Neural cell (in vitro differentiated cells): ENCODE results near the gene AGFG1. TPM values are rescaled to one million over a fixed set of nuclear protein-coding genes. Genes with fewer than 3 reads are reported as not detected.

Experiments used
- H2AFZ ChIP-seq: fragments of 200-600, 300-800 bp; sonication (generic), shearing (Covaris generic); 2 replicates; pipeline ENCODE4 v1.6.0; 2014; ENCODE audit warnings: low read depth, mild to moderate bottlenecking, antibody characterized with exemption, low read length, moderate library complexity
- H3F3A ChIP-seq: fragments of 200-600 bp; shearing (Covaris generic); 2 replicates; pipeline ENCODE4 v1.6.1; 2016; ENCODE audit warnings: mild to moderate bottlenecking, moderate library complexity, mixed read lengths, antibody characterized with exemption, low read length; ENCODE audit not compliant: insufficient read depth, poor library complexity, severe bottlenecking
- H3K27ac ChIP-seq: fragments of 200-600, 300-800 bp; sonication (generic), shearing (Covaris generic); 2 replicates; pipeline ENCODE4 v1.5.1; 2014; ENCODE audit warnings: mild to moderate bottlenecking, low read length, moderate library complexity
- H3K27me3 ChIP-seq: fragments of 300-800, 200-600 bp; sonication (generic), shearing (Covaris generic); 2 replicates; pipeline ENCODE4 v1.6.0; 2014; ENCODE audit warnings: mild to moderate bottlenecking, low read depth, low read length, moderate library complexity; ENCODE audit not compliant: insufficient read depth
- H3K36me3 ChIP-seq: fragments of 300-800, 200-600 bp; sonication (generic), shearing (Covaris generic); 2 replicates; pipeline ENCODE4 v1.5.1; 2014; ENCODE audit warnings: mild to moderate bottlenecking, antibody characterized with exemption, low read length, moderate library complexity; ENCODE audit not compliant: insufficient read depth
- H3K4me2 ChIP-seq: fragments of 300-800, 200-600 bp; sonication (generic), shearing (Covaris generic); 2 replicates; pipeline ENCODE4 v1.6.0; 2014; ENCODE audit warnings: mild to moderate bottlenecking, low read length
- H3K4me3 ChIP-seq: fragments of 300-800, 200-600 bp; sonication (generic), shearing (Covaris generic); 2 replicates; pipeline ENCODE4 v1.5.1; 2014; ENCODE audit warnings: mild to moderate bottlenecking, low read length, moderate library complexity
- H3K79me2 ChIP-seq: fragments of 200-600 bp; shearing (Covaris generic); replicated peaks from 2 replicates; pipeline ENCODE4 v1.6.0; 2014; ENCODE audit warnings: mild to moderate bottlenecking, low read length, moderate library complexity; ENCODE audit not compliant: insufficient read depth
- H3K9ac ChIP-seq: fragments of 300-800, 200-600 bp; sonication (generic), shearing (Covaris generic); 2 replicates; pipeline ENCODE4 v1.6.1; 2016; ENCODE audit warnings: mild to moderate bottlenecking, low read length, mixed read lengths
- H3K9me2 ChIP-seq: fragments of 200-600 bp; shearing (Covaris generic); 2 replicates; pipeline ENCODE4 v1.6.1; 2016; ENCODE audit warnings: mild to moderate bottlenecking, low read length, mixed read lengths; ENCODE audit not compliant: insufficient read depth
- H3K9me3 ChIP-seq: fragments of 200-600, 300-800 bp; sonication (generic), shearing (Covaris generic); 2 replicates; pipeline ENCODE4 v1.6.1; 2016; ENCODE audit warnings: mild to moderate bottlenecking, mixed run types, low read length, moderate library complexity, mixed read lengths
- H4K20me1 ChIP-seq: fragments of 200-600 bp; shearing (Covaris generic); 2 replicates; pipeline ENCODE4 v1.6.1; 2016; ENCODE audit warnings: mild to moderate bottlenecking, mixed run types; ENCODE audit not compliant: insufficient read depth
- EP300 ChIP-seq: fragments of 450-650 bp; conservative IDR thresholded peaks from 2 replicates; pipeline ENCODE4 v1.6.1; 2014; ENCODE audit warnings: antibody characterized with exemption, mild to moderate bottlenecking, moderate library complexity; ENCODE audit not compliant: poor library complexity, severe bottlenecking
- EZH2 ChIP-seq: fragments of 200-600, 300-800 bp; shearing (Covaris generic), sonication (generic); IDR thresholded peaks from 2 replicates; pipeline ENCODE4 v1.6.1; 2014; ENCODE audit warnings: antibody characterized with exemption, low read length, borderline replicate concordance, mild to moderate bottlenecking; ENCODE audit not compliant: insufficient read depth, poor library complexity, severe bottlenecking
- MXI1 ChIP-seq: fragments of 450-650 bp; conservative IDR thresholded peaks from 2 replicates; pipeline ENCODE4 v1.6.1; 2014; ENCODE audit warnings: antibody characterized with exemption, mild to moderate bottlenecking; ENCODE audit not compliant: poor library complexity, severe bottlenecking
- POLR2AphosphoS5 ChIP-seq: IDR thresholded peaks from 2 replicates; pipeline ENCODE4 v1.6.1; 2012
- RAD21 ChIP-seq: fragments of 450-650 bp; conservative IDR thresholded peaks from 2 replicates; pipeline ENCODE4 v1.6.1; 2014; ENCODE audit warnings: antibody characterized with exemption, mild to moderate bottlenecking, moderate library complexity
- SMC3 ChIP-seq: fragments of 450-650 bp; conservative IDR thresholded peaks from 2 replicates; pipeline ENCODE4 v1.6.1; 2014; ENCODE audit warnings: antibody characterized with exemption, mild to moderate bottlenecking, moderate library complexity; ENCODE audit not compliant: poor library complexity
- TAF1 ChIP-seq: IDR thresholded peaks from 2 replicates; pipeline ENCODE4 v1.6.1; 2012; ENCODE audit warnings: low read depth
- polyA plus RNA-seq: library from polyadenylated mRNA; depleted of rRNA; stranded (reverse); fragments of >200 nt; gene quantifications from 2 replicates; pipeline ENCODE4 v1.2.3, GENCODE V29; 2014
- TF ChIP-seq, protein P1 (sequence below): IDR thresholded peaks from 2 replicates; pipeline ENCODE4 v1.6.1; 2012; ENCODE audit warnings: borderline replicate concordance
- TF ChIP-seq, protein P2 (sequence below): fragments of 450-650 bp; IDR thresholded peaks from 2 replicates; pipeline ENCODE4 v1.5.1; 2014; ENCODE audit warnings: antibody characterized with exemption, mild to moderate bottlenecking, moderate library complexity; ENCODE audit not compliant: poor library complexity, severe bottlenecking

AGFG1 gene
- polyA plus RNA-seq, 1 donor from 2014 or later: 106 TPM

DNA sequence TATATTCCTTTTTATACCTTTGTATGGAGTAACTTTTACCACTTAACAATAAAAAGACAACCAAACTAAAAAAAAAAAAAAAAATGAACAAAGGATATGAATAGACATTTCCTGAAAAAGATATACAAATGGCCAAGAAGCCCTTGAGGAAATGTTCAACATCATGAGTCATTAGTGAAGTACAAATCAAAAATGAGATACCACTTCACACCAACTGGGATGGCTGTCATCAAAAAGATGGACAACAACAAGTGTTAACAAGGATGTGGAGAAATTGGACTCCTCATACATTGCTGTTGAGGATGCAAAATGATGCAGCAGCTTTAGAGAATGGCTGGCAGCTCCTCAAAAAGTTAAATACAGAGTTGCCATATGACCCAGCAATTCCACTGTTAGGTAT is 104.2 kb downstream of the AGFG1 start:
- H3K27me3 ChIP-seq: no peaks in the 10 kb centered on the region
- H3K4me3 ChIP-seq: no peak overlapping the region
- H3K79me2 ChIP-seq: no peaks in the 10 kb centered on the region
- H3K9me3 ChIP-seq: no peaks in the 10 kb centered on the region
- no peak overlapping the region for H3K9ac ChIP-seq
- no peak overlapping the region for H3K4me2 ChIP-seq
- TF ChIP-seq EZH2 (no peak), EP300 (no peak), RAD21 (no peak)
- TF ChIP-seq, protein P1, sequence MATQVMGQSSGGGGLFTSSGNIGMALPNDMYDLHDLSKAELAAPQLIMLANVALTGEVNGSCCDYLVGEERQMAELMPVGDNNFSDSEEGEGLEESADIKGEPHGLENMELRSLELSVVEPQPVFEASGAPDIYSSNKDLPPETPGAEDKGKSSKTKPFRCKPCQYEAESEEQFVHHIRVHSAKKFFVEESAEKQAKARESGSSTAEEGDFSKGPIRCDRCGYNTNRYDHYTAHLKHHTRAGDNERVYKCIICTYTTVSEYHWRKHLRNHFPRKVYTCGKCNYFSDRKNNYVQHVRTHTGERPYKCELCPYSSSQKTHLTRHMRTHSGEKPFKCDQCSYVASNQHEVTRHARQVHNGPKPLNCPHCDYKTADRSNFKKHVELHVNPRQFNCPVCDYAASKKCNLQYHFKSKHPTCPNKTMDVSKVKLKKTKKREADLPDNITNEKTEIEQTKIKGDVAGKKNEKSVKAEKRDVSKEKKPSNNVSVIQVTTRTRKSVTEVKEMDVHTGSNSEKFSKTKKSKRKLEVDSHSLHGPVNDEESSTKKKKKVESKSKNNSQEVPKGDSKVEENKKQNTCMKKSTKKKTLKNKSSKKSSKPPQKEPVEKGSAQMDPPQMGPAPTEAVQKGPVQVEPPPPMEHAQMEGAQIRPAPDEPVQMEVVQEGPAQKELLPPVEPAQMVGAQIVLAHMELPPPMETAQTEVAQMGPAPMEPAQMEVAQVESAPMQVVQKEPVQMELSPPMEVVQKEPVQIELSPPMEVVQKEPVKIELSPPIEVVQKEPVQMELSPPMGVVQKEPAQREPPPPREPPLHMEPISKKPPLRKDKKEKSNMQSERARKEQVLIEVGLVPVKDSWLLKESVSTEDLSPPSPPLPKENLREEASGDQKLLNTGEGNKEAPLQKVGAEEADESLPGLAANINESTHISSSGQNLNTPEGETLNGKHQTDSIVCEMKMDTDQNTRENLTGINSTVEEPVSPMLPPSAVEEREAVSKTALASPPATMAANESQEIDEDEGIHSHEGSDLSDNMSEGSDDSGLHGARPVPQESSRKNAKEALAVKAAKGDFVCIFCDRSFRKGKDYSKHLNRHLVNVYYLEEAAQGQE: no peak
- no peak overlapping the region for H2AFZ ChIP-seq
- no peaks in the 10 kb centered on the region for H3K9me2 ChIP-seq
- H3K27ac ChIP-seq: no peak overlapping the region
- H4K20me1 ChIP-seq: no peaks in the 10 kb centered on the region
- H3K36me3 ChIP-seq: no peaks in the 10 kb centered on the region
- no peaks in the 10 kb centered on the region for H3F3A ChIP-seq

DNA sequence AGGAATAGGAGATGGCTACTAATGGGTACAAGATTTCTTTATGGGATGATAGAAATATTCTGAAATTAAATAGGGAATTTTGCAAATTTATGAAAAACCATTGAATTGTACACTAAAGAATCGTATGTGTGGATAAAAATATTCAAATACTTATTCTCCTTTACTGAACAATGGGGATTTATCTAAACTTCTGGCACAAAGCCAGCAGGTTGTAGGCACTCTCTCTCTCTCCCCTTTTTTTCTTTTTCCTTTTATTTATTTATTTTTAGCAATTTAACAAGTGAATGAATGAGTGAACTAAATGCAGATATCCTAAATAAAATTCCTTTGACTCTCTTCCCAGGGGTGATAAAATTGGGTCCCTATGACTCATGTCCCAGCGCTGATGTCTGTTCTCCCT is 104.9 kb downstream of the AGFG1 start:
- Histone ChIP-seq H3K4me2 (no peak overlapping the region), H3K27me3 (no peaks in the 10 kb centered on the region), H3K4me3 (no peak overlapping the region), H2AFZ (no peak overlapping the region), H3K9me2 (no peaks in the 10 kb centered on the region), H3K9ac (no peak overlapping the region), H3K79me2 (no peaks in the 10 kb centered on the region), H3K27ac (no peak overlapping the region), H3K9me3 (no peaks in the 10 kb centered on the region), H3F3A (no peaks in the 10 kb centered on the region), H4K20me1 (no peaks in the 10 kb centered on the region), H3K36me3 (no peaks in the 10 kb centered on the region)
- TF ChIP-seq EP300: no peak
- TF ChIP-seq, protein P2, sequence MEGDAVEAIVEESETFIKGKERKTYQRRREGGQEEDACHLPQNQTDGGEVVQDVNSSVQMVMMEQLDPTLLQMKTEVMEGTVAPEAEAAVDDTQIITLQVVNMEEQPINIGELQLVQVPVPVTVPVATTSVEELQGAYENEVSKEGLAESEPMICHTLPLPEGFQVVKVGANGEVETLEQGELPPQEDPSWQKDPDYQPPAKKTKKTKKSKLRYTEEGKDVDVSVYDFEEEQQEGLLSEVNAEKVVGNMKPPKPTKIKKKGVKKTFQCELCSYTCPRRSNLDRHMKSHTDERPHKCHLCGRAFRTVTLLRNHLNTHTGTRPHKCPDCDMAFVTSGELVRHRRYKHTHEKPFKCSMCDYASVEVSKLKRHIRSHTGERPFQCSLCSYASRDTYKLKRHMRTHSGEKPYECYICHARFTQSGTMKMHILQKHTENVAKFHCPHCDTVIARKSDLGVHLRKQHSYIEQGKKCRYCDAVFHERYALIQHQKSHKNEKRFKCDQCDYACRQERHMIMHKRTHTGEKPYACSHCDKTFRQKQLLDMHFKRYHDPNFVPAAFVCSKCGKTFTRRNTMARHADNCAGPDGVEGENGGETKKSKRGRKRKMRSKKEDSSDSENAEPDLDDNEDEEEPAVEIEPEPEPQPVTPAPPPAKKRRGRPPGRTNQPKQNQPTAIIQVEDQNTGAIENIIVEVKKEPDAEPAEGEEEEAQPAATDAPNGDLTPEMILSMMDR: no peak
- TF ChIP-seq EZH2: no peak
- TF ChIP-seq RAD21: no peak
- TF ChIP-seq TAF1: no peak
- TF ChIP-seq SMC3: no peak
- TF ChIP-seq MXI1: no peak
- TF ChIP-seq, protein P1: no peak
- no peak for TF ChIP-seq POLR2AphosphoS5
